Skin of body (tissue), 2 donors: ENCODE results near the gene CERS5. TPM values are rescaled to one million over a fixed set of nuclear protein-coding genes. Genes with fewer than 3 reads are reported as not detected.

Experiments
- DNase-seq: peaks from one replicate; lab custom pipeline; 2025; lab: John Stamatoyannopoulos, UW
- total RNA-seq: library from RNA; depleted of rRNA; stranded (reverse); fragments of >200 nt; gene quantifications from one replicate; pipeline ENCODE4 v1.2.3, GENCODE V29; 2014

Gene CERS5
- total RNA-seq, 1 donor from 2014 or later = 40.8 TPM

DNA sequence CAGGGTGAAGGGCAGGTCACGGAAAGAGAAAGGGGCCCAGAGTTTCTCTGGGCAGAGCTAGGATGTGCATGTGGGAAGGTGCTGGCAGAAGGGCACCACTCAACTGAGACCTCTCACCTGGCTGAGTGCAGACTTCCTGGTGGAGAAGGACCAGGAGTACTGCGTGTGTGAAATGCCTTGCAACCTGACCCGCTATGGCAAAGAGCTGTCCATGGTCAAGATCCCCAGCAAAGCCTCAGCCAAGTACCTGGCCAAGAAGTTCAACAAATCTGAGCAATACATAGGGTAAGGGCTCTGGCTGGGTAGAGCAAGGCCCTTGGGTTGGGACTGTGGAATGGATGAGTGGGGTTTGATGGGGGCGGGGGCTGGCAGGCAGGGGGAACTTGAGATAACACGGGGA lies 87.4 kb downstream of the CERS5 start:
- DNase-seq = no peak

Other genes with a start within 250 kb of the CERS5 start
- not detected for gene AQP2, start 216.6 kb downstream of the CERS5 start, total RNA-seq
- gene AQP5, start 205.5 kb downstream of the CERS5 start, total RNA-seq = 5.7 TPM
- 0.20 TPM for gene AQP6, start 194.4 kb downstream of the CERS5 start, total RNA-seq
- gene RACGAP1, start 141.9 kb downstream of the CERS5 start, total RNA-seq = 32.4 TPM
- 4.0 TPM for gene ASIC1, start 109.8 kb downstream of the CERS5 start, total RNA-seq
- gene SMARCD1, start 82.0 kb downstream of the CERS5 start, total RNA-seq = 25.9 TPM
- gene GPD1, start 63.4 kb downstream of the CERS5 start, total RNA-seq = 163 TPM
- 34.8 TPM for gene COX14, start 55.1 kb downstream of the CERS5 start, total RNA-seq
- 84.0 TPM for gene LIMA1, start 116.2 kb upstream of the CERS5 start, total RNA-seq
- gene FAM186A, start 229.2 kb upstream of the CERS5 start, total RNA-seq = not detected
- 55.7 TPM for gene LARP4, start 233.5 kb upstream of the CERS5 start, total RNA-seq